Ectodermal cell (in vitro differentiated cells): Measurements from ENCODE around the gene RTL5.

Experiments
- H3K27ac ChIP-seq: 2 replicates; pipeline ENCODE4 v1.7.0; 2013; ENCODE audit warnings: mild to moderate bottlenecking, low read depth, low read length; ENCODE audit not compliant: insufficient read depth, poor library complexity, severe bottlenecking
- H3K27me3 ChIP-seq: 2 replicates; pipeline ENCODE4 v1.7.0; 2013; ENCODE audit warnings: mild to moderate bottlenecking, low read length; ENCODE audit not compliant: insufficient read depth, control insufficient read depth, poor library complexity, severe bottlenecking
- H3K36me3 ChIP-seq: one replicate; pipeline ENCODE4 v1.7.0; 2013; ENCODE audit warnings: low read length; ENCODE audit not compliant: control insufficient read depth, insufficient read depth
- H3K4me1 ChIP-seq: one replicate; pipeline ENCODE4 v1.7.0; 2013; ENCODE audit warnings: low read length; ENCODE audit not compliant: control insufficient read depth, insufficient read depth
- H3K4me3 ChIP-seq: 2 replicates; pipeline ENCODE4 v1.7.0; 2013; ENCODE audit warnings: low read depth, low read length, control low read depth; ENCODE audit not compliant: insufficient read depth
- H3K9me3 ChIP-seq: 2 replicates; pipeline ENCODE4 v1.7.0; 2013; ENCODE audit warnings: mild to moderate bottlenecking, low read length, moderate library complexity; ENCODE audit not compliant: control insufficient read depth
- WGBS, 2 experiments: methylation state at CpG; one replicate each; pipeline ENCODE4 v1.1.7; 2013; ENCODE audit warnings: missing lambda C conversion rate in 2 of 2; 5-methylcytosine and 5-hydroxymethylcytosine counted together

Gene RTL5

DNA sequence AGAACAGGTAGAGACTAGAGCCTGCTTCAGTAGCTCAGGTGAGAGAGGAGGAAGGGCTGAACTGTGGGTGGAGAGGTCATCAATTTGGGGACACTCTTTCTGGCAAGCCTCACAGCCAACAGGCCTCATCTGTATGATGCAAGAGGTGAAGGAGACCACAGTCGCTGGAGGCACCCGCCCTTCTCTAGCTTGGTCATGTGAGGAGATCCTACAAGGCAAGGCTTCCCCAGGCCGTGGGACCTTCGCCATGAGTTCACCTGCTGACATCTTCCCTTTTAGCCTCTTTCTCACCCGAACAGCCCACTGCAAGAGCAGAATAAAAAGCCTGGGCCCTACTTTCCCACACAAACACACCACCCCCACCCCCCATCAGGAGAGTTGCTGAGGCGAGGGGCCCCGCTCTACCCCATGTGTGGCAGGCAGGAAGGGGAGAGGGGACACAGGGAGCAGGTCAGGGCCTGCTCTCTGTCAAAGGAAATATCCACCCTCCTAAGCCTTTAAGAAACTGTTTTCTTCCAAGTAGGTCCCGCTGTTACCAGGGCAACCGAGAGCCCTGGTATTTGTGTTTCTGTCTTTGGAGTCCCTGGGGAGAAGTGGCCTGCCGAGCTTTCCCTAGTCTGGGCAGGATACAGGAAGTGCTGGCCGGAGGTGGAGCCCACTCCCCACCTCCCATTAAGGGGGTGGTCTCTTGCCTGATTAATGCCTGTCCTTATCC lies 8.1 kb downstream of the RTL5 start:
- Histone ChIP-seq H3K27ac (peak overlapping the region; percentile 67), H3K9me3 (no peaks in the 10 kb centered on the region), H3K4me3 (no peak overlapping the region), H3K36me3 (no peaks in the 10 kb centered on the region), H3K27me3 (no peaks in the 10 kb centered on the region), H3K4me1 (no peaks in the 10 kb centered on the region)
- WGBS, 2 experiments, result 19 to 24% methylated on average over 8 to 11 of the region's 11 CpGs

DNA sequence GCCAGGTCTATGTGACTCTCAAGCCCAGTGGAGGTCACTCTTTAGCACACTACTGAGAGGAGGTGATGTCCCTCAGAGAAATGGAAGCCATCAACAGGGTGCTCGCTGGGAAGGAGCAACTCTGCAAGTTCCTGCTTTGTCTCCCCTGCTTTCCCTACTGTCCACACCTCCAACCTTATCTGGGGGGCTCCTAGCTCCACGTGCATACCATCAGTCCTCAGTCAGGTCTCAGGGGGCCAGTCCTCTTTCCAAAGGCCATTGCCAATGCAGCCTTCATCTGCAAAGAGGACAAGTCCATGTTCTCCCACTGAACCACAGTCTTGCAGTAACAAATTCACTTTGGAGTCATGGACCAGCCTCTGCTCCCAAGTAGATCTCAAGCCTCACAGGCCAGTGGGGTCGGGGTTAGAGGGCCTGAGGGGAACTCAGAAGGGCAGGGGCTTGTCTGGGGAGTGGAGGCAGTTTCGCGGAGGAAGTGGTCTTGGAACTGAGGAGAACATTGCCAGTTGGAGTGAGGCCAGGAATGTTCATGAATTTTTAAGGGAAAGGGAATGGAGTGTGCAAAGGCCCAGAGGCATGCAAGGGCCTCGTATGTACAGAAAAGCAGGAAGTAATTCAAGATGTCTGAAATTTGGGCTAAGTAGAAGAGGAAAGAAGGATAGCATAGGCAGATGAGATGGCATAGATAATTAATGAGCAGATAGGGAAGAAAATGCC lies 8.9 kb downstream of the RTL5 start:
- Histone ChIP-seq H3K27ac (no peak overlapping the region), H3K27me3 (no peaks in the 10 kb centered on the region), H3K9me3 (no peaks in the 10 kb centered on the region), H3K4me3 (no peak overlapping the region), H3K36me3 (no peaks in the 10 kb centered on the region), H3K4me1 (no peaks in the 10 kb centered on the region)
- 94 to 96% methylated on average over 6 of the region's 6 CpGs for WGBS, 2 experiments

DNA sequence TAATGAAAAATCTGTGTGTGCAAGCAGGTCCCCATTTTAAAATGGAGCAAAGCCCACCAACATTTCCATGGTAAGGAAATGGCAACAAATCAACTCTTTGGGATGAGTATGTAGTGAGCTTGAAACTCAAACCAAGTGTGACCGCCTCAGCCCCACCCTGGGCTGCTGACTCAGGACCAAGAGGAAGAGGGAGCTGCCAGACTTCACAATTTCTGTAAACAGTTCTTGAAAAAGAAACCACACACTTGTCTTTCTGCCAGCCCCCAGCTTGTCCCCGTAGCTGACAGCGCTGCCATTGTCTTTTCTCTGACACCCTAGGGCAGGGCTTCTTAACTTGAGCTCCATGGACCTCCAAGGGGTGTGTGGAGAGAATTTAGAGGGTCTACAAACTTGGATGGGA lies 10.3 kb downstream of the RTL5 start:
- Histone ChIP-seq H3K27ac (no peak overlapping the region), H3K4me1 (no peaks in the 10 kb centered on the region), H3K36me3 (no peaks in the 10 kb centered on the region), H3K4me3 (no peak overlapping the region), H3K27me3 (no peaks in the 10 kb centered on the region), H3K9me3 (no peaks in the 10 kb centered on the region)
- WGBS, 2 experiments, result 61 to 82% methylated on average over 2 to 3 of the region's 3 CpGs

DNA sequence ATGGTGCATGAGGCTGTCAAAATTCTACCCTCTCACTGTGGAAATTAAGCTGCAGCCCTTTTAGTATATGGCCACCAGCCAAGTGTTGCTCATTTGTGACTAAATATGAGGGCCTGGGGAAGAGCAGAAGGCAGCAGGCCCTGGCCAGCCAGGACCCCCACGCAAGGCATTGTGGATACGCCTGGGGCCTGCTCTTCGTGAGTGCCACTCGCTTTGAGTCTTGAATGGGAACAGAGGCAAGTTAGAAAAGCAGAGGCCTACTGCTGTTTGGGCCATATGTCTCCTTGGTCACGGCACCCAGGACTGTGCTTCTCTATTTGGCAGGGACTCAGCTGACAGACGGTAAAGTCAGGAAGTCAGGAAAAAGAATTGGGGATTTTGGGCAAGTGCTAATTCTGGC lies 10.9 kb downstream of the RTL5 start:
- no peaks in the 10 kb centered on the region for H3K4me1 ChIP-seq
- 85 to 88% methylated on average over 6 of the region's 6 CpGs for WGBS, 2 experiments
- no peak overlapping the region for H3K27ac ChIP-seq
- no peaks in the 10 kb centered on the region for H3K27me3 ChIP-seq
- no peak overlapping the region for H3K4me3 ChIP-seq
- no peaks in the 10 kb centered on the region for H3K36me3 ChIP-seq
- H3K9me3 ChIP-seq, result no peaks in the 10 kb centered on the region

DNA sequence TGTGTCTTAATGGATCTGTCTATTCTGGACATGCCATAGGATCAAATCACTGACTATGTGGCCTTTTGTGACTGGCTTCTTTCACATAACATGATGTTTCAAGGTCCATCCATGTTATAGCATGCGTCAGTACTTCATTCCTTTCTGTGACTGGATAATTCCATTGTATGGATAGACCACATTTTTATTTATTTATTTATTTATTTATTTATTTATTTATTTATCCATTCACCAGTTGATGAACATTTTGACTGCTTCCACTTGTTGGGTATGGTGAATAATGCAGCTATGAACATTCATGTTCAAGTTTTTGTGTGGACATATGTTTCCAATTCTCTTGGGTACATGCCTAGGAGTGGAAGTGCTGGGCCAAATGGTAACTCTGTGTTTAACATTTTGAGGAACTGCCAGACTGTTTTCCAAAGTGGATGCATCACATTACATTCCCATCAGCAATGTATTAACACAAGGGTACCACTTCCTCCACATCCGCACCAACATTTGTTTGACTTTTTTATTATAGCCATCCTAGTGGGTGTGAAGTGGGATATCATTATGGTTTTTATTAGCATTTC lies 14.0 kb downstream of the RTL5 start:
- Histone ChIP-seq H3K9me3 (no peaks in the 10 kb centered on the region), H3K36me3 (no peaks in the 10 kb centered on the region), H3K4me3 (no peak overlapping the region), H3K27ac (no peak overlapping the region), H3K27me3 (no peaks in the 10 kb centered on the region), H3K4me1 (no peaks in the 10 kb centered on the region)
- no CpG with 5 or more reads among the region's 2 CpGs for WGBS, 2 experiments

DNA sequence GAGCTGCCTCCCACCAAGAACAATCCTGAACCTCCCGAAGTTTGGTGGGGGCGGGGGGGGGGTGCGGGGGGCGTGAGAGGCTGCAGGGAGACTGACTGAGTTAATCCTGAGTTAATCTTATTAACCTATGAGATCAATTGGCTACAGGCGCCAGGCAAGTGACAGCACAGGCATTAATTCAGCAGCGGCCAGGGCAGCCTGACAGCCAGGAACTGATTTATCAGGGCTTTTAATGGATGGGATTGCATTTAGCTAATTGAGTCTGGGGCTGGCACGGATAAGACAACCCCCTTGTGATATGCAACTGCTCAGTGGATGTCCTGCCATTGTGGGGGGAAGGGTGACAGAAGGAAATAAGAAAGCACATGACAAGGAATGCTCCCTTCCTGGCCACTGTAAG lies 16.3 kb downstream of the RTL5 start:
- 14 to 30% methylated on average over 4 to 7 of the region's 7 CpGs for WGBS, 2 experiments
- H3K27ac ChIP-seq, result no peak overlapping the region
- no peaks in the 10 kb centered on the region for H3K4me1 ChIP-seq

DNA sequence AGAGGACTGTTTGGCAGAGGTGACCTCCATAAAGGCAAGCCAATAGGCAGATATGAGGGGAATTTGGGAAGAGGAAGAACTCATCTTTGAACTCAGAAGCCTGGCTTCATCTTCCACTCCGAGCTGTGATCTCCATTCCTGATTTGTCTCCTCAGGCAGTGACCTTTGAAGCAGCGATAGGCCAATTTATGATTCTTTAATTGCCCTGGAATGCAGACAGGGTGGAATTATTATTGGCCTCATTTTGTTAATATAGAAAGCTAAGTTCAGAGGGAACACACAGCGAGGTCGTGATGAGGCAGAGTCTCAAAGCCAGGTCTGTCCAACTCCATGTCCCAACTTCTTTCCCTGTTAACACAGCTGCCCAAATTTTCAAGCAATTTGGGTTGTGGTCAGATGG lies 16.9 kb downstream of the RTL5 start:
- Histone ChIP-seq H3K27ac (no peak overlapping the region), H3K9me3 (no peaks in the 10 kb centered on the region), H3K4me1 (no peaks in the 10 kb centered on the region), H3K36me3 (no peaks in the 10 kb centered on the region), H3K27me3 (no peaks in the 10 kb centered on the region), H3K4me3 (no peak overlapping the region)
- 91 to 95% methylated on average over 4 of the region's 4 CpGs for WGBS, 2 experiments

More for the DNA sequence above, 16.3 kb downstream of the RTL5 start:
- Histone ChIP-seq H3K27me3 (no peaks in the 10 kb centered on the region), H3K36me3 (no peaks in the 10 kb centered on the region), H3K9me3 (no peaks in the 10 kb centered on the region), H3K4me3 (no peak overlapping the region)

DNA sequence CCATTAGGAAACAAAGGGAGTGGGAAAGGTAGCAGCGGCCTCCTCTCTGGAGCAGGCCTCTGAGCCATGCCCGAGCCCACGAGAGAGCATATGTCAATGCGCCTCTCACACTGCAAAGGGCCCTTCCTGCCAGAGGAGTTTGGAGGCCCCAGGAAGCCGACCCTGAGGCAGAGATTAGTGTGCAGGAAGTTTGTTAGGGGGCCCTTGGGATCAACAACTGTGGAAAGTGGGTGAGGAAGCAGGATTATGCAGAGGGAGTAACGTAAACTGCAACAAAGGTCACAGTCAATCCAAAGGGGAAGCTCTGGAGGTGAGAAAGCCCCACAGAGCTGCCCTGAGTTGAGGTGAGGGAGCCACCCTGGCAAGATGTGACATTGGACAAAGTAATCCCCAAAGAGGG lies 17.4 kb downstream of the RTL5 start:
- Histone ChIP-seq H3K4me1 (no peaks in the 10 kb centered on the region), H3K36me3 (no peaks in the 10 kb centered on the region), H3K9me3 (no peaks in the 10 kb centered on the region), H3K27me3 (no peaks in the 10 kb centered on the region), H3K4me3 (no peak overlapping the region), H3K27ac (no peak overlapping the region)
- 83 to 85% methylated on average over 6 of the region's 6 CpGs for WGBS, 2 experiments

DNA sequence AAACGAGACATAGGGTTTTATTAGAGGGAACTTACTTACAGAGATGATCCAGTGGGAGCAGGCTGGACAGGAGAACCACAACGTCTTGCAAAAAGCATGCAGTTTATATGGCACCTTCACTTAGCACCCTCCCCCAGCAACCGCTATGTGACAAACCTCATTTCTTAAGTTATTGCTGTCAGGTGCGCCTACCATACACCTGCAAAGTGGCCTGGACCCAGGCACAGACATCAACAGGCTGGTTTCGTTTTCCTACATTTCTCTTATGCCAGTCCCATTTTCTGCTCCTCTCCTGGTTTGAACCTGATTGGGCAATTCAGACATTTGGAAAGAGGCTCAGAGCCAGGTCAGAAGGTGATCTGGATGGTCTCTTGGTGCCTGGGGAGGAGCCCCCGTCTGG lies 18.3 kb downstream of the RTL5 start:
- no peaks in the 10 kb centered on the region for H3K27me3 ChIP-seq
- no peak overlapping the region for H3K27ac ChIP-seq
- H3K4me3 ChIP-seq, result no peak overlapping the region
- H3K4me1 ChIP-seq, result no peaks in the 10 kb centered on the region
- H3K9me3 ChIP-seq, result no peaks in the 10 kb centered on the region
- 92 to 94% methylated on average over 6 of the region's 6 CpGs for WGBS, 2 experiments
- no peaks in the 10 kb centered on the region for H3K36me3 ChIP-seq

DNA sequence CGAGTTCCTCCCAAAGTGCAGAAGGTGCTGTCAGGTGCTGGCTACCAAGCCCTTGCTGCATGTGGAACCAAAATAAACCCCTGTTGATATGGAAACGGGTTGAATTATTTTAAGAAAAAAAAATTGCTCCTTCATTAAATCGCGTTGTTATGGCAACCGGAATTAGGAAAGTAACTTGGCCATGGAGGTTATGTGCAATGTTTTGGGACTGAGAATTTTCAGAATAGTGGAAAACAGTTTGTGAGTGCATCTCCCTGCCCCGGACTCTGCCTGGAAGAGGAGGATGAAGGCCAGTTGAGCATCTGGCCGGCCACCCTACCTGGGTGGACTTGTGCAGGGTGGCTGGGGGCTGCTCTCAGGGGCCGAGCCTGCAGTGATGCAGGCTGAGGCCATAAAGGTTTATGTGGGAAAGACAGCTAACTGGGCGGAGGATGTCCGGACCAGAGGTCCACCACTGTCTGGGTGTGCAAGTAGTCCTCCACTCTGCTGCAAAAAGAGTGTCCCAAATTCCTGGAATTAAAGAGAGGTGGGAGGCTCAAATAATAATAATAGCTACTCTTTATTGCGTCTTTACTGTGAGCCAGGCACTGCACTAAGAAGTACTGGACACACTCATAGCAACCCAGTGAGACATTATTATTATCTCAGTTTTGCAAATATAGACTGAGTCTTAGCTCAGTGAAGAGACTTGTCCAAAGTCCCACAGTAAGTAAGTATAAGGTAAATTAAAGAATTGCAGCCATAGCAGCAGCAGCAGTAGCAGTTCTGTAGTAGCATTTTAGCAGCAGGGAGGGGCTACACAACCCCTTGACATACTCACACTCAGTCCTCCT lies 20.6 kb downstream of the RTL5 start:
- H3K36me3 ChIP-seq, result no peaks in the 10 kb centered on the region
- H3K4me1 ChIP-seq, result no peaks in the 10 kb centered on the region
- H3K9me3 ChIP-seq, result no peaks in the 10 kb centered on the region
- H3K27me3 ChIP-seq, result no peaks in the 10 kb centered on the region
- H3K4me3 ChIP-seq, result no peak overlapping the region
- WGBS, 2 experiments, result 96 to 98% methylated on average over 11 of the region's 11 CpGs
- H3K27ac ChIP-seq, result no peak overlapping the region
